Measurements from ENCODE around the gene FGD4. TPM values are rescaled to one million over a fixed set of nuclear protein-coding genes. Genes with fewer than 3 reads are reported as not detected.

The FGD4 gene
- total RNA-seq, 1 experiment from 2014 or later = 54.3 TPM

GRCh38 chr12:32486158-32486557 lies 86.8 kb downstream of the FGD4 start:
- Histone ChIP-seq H2BK120ac (ENCODE audit: low read depth, low read length, poor library complexity, severe bottlenecking) (no peak overlapping the region), H3K27me3 (ENCODE audit: insufficient read depth, low read length) (no peaks in the 10 kb centered on the region), H3K79me2 (ENCODE audit: insufficient read depth, low read length) (no peaks in the 10 kb centered on the region; the same call in 1 of the 2 replicates), H2BK15ac (ENCODE audit: low read depth, low read length) (no peak overlapping the region), H2BK5ac (ENCODE audit: insufficient read length, low read length) (no peak overlapping the region), H3K27ac (ENCODE audit: insufficient read length, low read depth, low read length) (no peak overlapping the region), H3K79me1 (ENCODE audit: insufficient read depth, low read depth, low read length, poor library complexity, severe bottlenecking) (peaks cover 3% of the 10 kb centered on the region), H2BK20ac (ENCODE audit: low read depth, low read length, poor library complexity, severe bottlenecking) (no peak overlapping the region), H3K9me3 (ENCODE audit: control insufficient read depth, low read depth, low read length) (no peaks in the 10 kb centered on the region), H4K91ac (ENCODE audit: insufficient read length, low read depth, low read length) (no peak overlapping the region), H3K23ac (ENCODE audit: insufficient read length, low read depth, low read length) (no peak overlapping the region), H3K14ac (ENCODE audit: insufficient read depth, low read length) (no peak overlapping the region), H3T11ph (ENCODE audit: low read length) (no peak overlapping the region), H2AFZ (ENCODE audit: low read length) (no peak overlapping the region), H4K5ac (ENCODE audit: insufficient read length, low read depth, low read length) (no peak overlapping the region), H4K20me1 (ENCODE audit: control insufficient read depth, insufficient read depth, insufficient read length) (no peaks in the 10 kb centered on the region), H4K8ac (replicated peaks; ENCODE audit: insufficient read length, low read depth, low read length) (no peak overlapping the region), H2AK5ac (ENCODE audit: insufficient read length, low read length) (no peak overlapping the region), H3K56ac (ENCODE audit: insufficient read length, low read depth, low read length) (no peak overlapping the region), H2BK12ac (ENCODE audit: insufficient read length, low read depth, low read length) (no peak overlapping the region), H3K18ac (ENCODE audit: insufficient read length, low read depth, low read length) (no peak overlapping the region), H3K4ac (ENCODE audit: low read depth, low read length) (no peak overlapping the region), H3K23me2 (ENCODE audit: insufficient read length, low read depth, low read length, poor library complexity, severe bottlenecking) (no peaks in the 10 kb centered on the region), H3K4me2 (ENCODE audit: insufficient read depth, insufficient read length, low read length) (no peak overlapping the region), H3K4me1 (ENCODE audit: insufficient read depth, low read length) (no peaks in the 10 kb centered on the region), H3K9ac (ENCODE audit: extremely low read depth, insufficient read length, low read length) (no peak overlapping the region)
- DNase-seq = no peak
- TF ChIP-seq, protein P1, sequence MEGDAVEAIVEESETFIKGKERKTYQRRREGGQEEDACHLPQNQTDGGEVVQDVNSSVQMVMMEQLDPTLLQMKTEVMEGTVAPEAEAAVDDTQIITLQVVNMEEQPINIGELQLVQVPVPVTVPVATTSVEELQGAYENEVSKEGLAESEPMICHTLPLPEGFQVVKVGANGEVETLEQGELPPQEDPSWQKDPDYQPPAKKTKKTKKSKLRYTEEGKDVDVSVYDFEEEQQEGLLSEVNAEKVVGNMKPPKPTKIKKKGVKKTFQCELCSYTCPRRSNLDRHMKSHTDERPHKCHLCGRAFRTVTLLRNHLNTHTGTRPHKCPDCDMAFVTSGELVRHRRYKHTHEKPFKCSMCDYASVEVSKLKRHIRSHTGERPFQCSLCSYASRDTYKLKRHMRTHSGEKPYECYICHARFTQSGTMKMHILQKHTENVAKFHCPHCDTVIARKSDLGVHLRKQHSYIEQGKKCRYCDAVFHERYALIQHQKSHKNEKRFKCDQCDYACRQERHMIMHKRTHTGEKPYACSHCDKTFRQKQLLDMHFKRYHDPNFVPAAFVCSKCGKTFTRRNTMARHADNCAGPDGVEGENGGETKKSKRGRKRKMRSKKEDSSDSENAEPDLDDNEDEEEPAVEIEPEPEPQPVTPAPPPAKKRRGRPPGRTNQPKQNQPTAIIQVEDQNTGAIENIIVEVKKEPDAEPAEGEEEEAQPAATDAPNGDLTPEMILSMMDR (conservative IDR thresholded peaks at IDR 0.05) = no peak
- no peaks in the 10 kb centered on the region; the same call in 1 of the 2 replicates for H3K27me3 Mint-ChIP-seq (ENCODE audit: low read depth)
- peaks cover 4 to 21% (median 6%) of the 10 kb centered on the region in 3 experiments; a peak in 6 of 7 replicates for H3K36me3 Mint-ChIP-seq (ENCODE audit: insufficient read depth in 1 of 3, low read depth in 3 of 3)
- H3K9me3 Mint-ChIP-seq = no peaks in the 10 kb centered on the region
- WGBS (ENCODE audit: extremely low coverage, insufficient read length, low lambda C conversion rate) = no CpG with 5 or more reads among the region's 2 CpGs
- H3K27ac Mint-ChIP-seq = peak overlapping the region in 1 of 3 experiments; percentile 19; a peak in 1 of 7 replicates
- no peak overlapping the region for H3K4me3 Mint-ChIP-seq
- peaks cover 8 to 13% of the 10 kb centered on the region in 2 experiments for H3K4me1 Mint-ChIP-seq
